Activated T-helper 2 cell treated with anti-CD3 and anti-CD28 coated beads, Interferon-gamma antibody, Interleukin-2, Interleukin-4, amounts not matched to agents 10 μg/mL and 5 μg/mL and 100 μg/mL, durations not matched to agents 14 hours and 24 hours and 36 hours (primary cell): ENCODE measurements around the gene PROC. TPM values are rescaled to one million over a fixed set of nuclear protein-coding genes. Genes with fewer than 3 reads are reported as not detected.
A peak's percentile ranks its signal among the peaks of the same experiment; 100 is the strongest.

Experiments
- DNase-seq: peaks from one replicate; pipeline ENCODE4 v3.0.0; 2021; ENCODE audit warnings: low spot score
- H3K27ac Mint-ChIP-seq: one replicate; pipeline ENCODE4 v1.8.0; 2021; ENCODE audit warnings: mixed read lengths
- H3K27me3 Mint-ChIP-seq: one replicate; pipeline ENCODE4 v1.8.0; 2021; ENCODE audit warnings: low read depth, mixed read lengths
- H3K36me3 Mint-ChIP-seq: one replicate; pipeline ENCODE4 v1.8.0; 2021; ENCODE audit warnings: low read depth, mixed read lengths
- H3K4me1 Mint-ChIP-seq: one replicate; pipeline ENCODE4 v1.8.0; 2021; ENCODE audit warnings: low read depth, mixed read lengths
- H3K4me3 Mint-ChIP-seq: one replicate; pipeline ENCODE4 v1.8.0; 2021; ENCODE audit warnings: low read depth, mild to moderate bottlenecking, moderate library complexity, mixed read lengths
- H3K9me3 Mint-ChIP-seq: one replicate; pipeline ENCODE4 v1.8.0; 2021; ENCODE audit warnings: mixed read lengths
- intact Hi-C: fragments of 100-400 bp; cut with micrococcal nuclease; formaldehyde crosslinking; loops from one replicate; pipeline ENCODE4 v1.15.1; 2023
- total RNA-seq: library from RNA; stranded (reverse); gene quantifications from 2 replicates; pipeline ENCODE4 v1.2.3, GENCODE V29; 2022

PROC gene
- total RNA-seq, 1 donor from 2014 or later: not detected

DNA sequence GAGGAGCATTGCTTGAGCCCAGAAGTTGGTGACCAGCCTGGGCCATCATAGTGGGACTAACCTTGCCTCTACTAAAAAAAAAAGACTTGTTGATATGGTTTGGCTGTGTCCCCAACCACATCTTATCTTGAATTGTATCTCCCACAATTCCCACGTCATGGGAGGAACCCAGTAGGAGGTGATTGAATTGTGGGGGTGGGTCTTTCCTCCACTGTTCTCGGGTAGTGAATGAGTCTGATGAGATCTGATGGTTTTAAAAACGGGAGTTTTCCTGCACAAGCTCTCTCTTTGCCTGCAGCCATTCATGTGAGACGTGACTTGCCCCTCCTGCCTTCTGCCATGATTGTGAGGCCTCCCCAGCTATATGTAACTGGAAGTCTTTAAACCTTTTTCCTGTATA is 47.0 kb downstream of the PROC start:
- Mint-ChIP-seq H3K9me3 (no peaks in the 10 kb centered on the region), H3K27ac (peak overlapping the region; percentile 86), H3K27me3 (no peaks in the 10 kb centered on the region), H3K4me3 (peak overlapping the region; percentile 26), H3K4me1 (peaks cover 53% of the 10 kb centered on the region), H3K36me3 (peaks cover 34% of the 10 kb centered on the region)
- intact Hi-C loops: loop anchor here (1.0 to 2.0 kb wide), 3 partner anchors 54 to 77 kb away; no protein-coding TSS in a partner anchor
- no peak for DNase-seq

DNA sequence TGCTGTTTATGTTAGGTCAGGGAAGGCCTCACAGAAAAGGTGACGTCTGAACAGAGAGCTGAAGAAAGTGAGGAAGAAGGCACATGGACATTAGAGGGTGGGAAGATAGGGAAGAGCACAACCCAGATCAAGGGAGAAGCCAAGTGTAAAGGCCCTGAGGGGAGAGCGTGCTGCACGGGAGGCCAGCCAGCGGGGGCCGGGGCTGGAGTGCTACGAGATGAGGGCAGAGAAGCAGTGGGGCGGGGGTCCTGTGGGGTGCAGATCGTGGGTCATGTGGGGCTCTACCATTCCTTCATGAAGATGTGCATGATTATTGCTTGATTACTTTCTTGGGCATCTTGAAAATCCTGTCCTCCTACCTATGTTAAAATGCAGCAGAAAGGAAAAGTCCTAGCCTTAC is 50.8 kb downstream of the PROC start:
- Mint-ChIP-seq H3K36me3 (peaks cover 34% of the 10 kb centered on the region), H3K9me3 (no peaks in the 10 kb centered on the region), H3K27ac (no peak overlapping the region), H3K4me3 (no peak overlapping the region), H3K27me3 (no peaks in the 10 kb centered on the region), H3K4me1 (peaks cover 33% of the 10 kb centered on the region)
- intact Hi-C loops: no loop called here
- DNase-seq: no peak

DNA sequence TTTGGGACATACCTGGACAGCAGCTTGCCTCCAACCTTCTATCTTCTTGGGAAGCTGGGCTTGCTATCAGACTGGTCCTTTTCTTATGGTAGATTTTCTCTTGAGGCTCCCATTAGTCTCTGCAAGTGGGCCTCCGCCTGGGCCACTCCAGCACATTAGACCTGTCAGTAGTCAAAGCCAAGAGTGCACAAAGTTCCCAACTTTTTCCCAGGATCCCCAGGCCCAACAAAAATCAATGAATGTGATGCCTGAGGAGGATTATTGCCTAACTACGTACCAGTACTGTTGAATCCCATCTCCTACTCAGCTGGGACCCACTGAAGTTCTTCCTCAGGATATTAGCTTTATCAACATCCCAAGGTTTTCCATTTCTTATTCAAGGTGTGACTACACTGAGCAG is 51.7 kb downstream of the PROC start:
- peaks cover 24% of the 10 kb centered on the region for H3K4me1 Mint-ChIP-seq
- no peaks in the 10 kb centered on the region for H3K27me3 Mint-ChIP-seq
- H3K9me3 Mint-ChIP-seq: peaks cover under 1% of the 10 kb centered on the region
- no peak overlapping the region for H3K4me3 Mint-ChIP-seq
- intact Hi-C loops: no loop called here
- peaks cover 34% of the 10 kb centered on the region for H3K36me3 Mint-ChIP-seq
- DNase-seq: no peak
- no peak overlapping the region for H3K27ac Mint-ChIP-seq

DNA sequence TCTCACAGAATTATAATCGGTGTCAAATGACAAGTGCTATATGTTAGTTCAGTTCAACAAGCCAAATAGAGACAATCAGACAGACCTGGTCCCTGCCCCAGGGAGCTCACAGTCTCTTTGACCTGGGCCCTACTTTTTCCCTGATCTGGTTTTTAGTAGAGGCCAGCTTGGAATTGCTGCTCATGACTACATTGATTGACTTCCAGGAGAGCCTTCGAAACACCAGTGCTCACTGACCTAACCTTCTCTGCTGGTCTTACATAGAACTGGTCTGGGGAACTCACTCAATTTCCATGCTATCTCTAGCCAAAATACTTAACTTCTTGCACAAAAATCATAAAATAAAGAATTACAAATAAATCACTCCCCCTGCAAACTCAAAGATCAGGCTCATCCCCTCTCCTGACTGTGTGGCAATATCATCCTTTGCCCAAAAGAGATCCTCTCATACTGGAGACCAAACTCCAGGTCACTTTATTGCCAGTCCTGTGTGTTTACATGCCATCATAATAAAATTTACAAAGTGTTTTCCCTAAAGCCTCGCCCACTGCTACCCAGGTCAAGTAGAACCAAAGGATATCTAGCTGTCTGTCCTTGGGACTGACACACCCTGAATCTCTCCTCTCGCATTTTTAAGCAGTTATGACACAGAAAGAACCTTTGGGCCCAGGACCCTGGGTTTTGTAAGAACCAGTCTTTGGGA is 53.2 kb downstream of the PROC start:
- no peak overlapping the region for H3K27ac Mint-ChIP-seq
- intact Hi-C loops: no loop called here
- H3K36me3 Mint-ChIP-seq: peaks cover 41% of the 10 kb centered on the region
- H3K27me3 Mint-ChIP-seq: no peaks in the 10 kb centered on the region
- H3K9me3 Mint-ChIP-seq: peaks cover 15% of the 10 kb centered on the region
- peaks cover 10% of the 10 kb centered on the region for H3K4me1 Mint-ChIP-seq
- H3K4me3 Mint-ChIP-seq: no peak overlapping the region
- DNase-seq: no peak

DNA sequence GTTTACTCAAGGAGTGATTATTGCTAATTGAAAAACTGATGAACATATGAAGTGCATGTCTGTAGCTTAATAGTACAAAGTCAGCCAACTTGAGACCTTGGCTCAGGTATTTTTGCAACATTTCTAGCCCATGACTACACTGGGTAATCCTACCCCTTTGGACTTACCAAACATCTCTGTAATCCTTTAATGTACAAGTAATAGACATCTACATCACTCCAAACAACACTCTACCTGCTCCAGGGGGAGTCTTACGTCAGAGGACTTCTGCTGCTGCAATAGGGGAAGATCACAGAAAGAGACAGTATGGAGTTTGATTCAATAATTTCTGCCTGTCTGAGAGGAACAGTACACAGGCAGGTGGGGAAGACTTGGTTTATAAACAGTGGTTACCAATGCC is 54.0 kb downstream of the PROC start:
- Mint-ChIP-seq H3K27me3 (no peaks in the 10 kb centered on the region), H3K4me1 (peaks cover 9% of the 10 kb centered on the region), H3K36me3 (peaks cover 38% of the 10 kb centered on the region), H3K9me3 (peaks cover 17% of the 10 kb centered on the region), H3K4me3 (no peak overlapping the region), H3K27ac (no peak overlapping the region)
- intact Hi-C loops: no loop called here
- no peak for DNase-seq

DNA sequence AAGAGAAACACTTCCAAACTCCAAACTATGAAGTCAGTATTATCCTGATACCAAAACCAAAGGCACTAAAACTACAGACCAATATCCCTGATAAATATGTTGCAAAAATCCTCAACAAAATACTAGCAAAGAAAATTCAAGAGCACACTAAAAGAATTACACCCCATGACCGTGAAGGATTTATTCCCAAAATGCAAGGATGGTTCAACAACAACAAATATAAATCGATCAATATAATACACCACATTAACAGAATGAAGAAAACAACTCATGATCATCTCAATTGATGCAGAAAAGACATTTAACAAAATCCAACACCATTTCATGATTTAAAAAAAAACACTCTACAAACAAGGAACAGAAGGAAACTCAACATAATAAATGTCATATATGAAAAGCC is 57.6 kb downstream of the PROC start:
- Mint-ChIP-seq H3K4me1 (no peaks in the 10 kb centered on the region), H3K27ac (no peak overlapping the region), H3K4me3 (no peak overlapping the region), H3K9me3 (peaks cover 17% of the 10 kb centered on the region), H3K36me3 (peaks cover 25% of the 10 kb centered on the region), H3K27me3 (no peaks in the 10 kb centered on the region)
- intact Hi-C loops: loop anchor here (5.0 kb wide), 1 partner anchor 278 kb away; no protein-coding TSS in a partner anchor
- no peak for DNase-seq

Other genes with a start within 250 kb of the PROC start
- not detected in 2 replicates for gene CYP27C1, start 198.1 kb upstream of the PROC start, total RNA-seq
- 58.0 and 60.6 TPM in 2 replicates for gene ERCC3, start 124.3 kb upstream of the PROC start, total RNA-seq
- gene MAP3K2, start 30.5 kb upstream of the PROC start, total RNA-seq: 49.6 and 51.3 TPM in 2 replicates
- 54.7 and 58.1 TPM in 2 replicates for gene IWS1, start 108.1 kb downstream of the PROC start, total RNA-seq
- 0.07 and 0.30 TPM in 2 replicates for gene MYO7B, start 117.3 kb downstream of the PROC start, total RNA-seq
- gene GPR17, start 227.7 kb downstream of the PROC start, total RNA-seq: not detected in 2 replicates